HG03469 (cell line): ENCODE measurements around the gene ATP6AP1.
A peak's percentile ranks its signal among the peaks of the same experiment; 100 is the strongest.
"Not testable (repeated sequence)": the region's sequence is repeated elsewhere in the genome, so short reads cannot be mapped to it uniquely, and the experiment has no call there.

Experiments used
- ATAC-seq: cut with Tn5 transposase; IDR thresholded peaks from one replicate; pipeline ENCODE4 v1.9.1; 2021; ENCODE audit warnings: mild to moderate bottlenecking, moderate library complexity, moderate number of reproducible peaks; ENCODE audit not compliant: unreplicated experiment

The ATP6AP1 gene

GRCh38 chrX:154428176-154429171 lies at the start of gene ATP6AP1:
Gene ATP6AP1 (plus strand): TSS chrX:154428677. CDS start chrX:154428693, 16 bp downstream.
- ATAC-seq = peak; percentile 79

- peak; percentile 59 for ATAC-seq
These were observed 49.5 kb upstream of the ATP6AP1 start, which contains the start of gene EMD for GRCh38 chrX:154378799-154379568. Gene EMD (plus strand): TSS chrX:154379295. CDS start chrX:154379485, 190 bp downstream.

GRCh38 chrX:154379569-154379951 lies 48.9 kb upstream of the ATP6AP1 start:
- ATAC-seq = no peak

DNA sequence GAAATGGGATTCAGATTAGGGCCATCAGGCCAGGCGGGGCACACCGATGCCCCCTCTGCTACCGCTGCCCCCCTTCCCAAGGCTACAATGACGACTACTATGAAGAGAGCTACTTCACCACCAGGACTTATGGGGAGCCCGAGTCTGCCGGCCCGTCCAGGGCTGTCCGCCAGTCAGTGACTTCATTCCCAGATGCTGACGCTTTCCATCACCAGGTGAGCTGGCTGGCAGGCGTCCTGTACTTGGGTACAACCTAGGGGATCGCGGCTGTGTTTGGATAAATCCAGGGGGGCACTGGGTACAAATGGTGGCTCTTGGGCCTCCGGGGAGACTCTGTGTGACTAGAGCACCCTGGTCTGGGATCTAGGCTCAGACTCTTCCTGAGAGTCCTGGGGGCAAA lies 48.3 kb upstream of the ATP6AP1 start:
- no peak for ATAC-seq

DNA sequence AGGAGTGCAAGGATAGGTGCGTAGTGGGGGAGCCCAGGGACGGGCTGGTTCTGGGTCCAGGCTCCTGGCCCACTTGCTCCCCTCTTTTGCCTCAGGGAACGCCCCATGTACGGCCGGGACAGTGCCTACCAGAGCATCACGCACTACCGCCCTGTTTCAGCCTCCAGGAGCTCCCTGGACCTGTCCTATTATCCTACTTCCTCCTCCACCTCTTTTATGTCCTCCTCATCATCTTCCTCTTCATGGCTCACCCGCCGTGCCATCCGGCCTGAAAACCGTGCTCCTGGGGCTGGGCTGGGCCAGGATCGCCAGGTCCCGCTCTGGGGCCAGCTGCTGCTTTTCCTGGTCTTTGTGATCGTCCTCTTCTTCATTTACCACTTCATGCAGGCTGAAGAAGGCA lies 47.7 kb upstream of the ATP6AP1 start:
- ATAC-seq = no peak

GRCh38 chrX:154381271-154381670 lies 47.2 kb upstream of the ATP6AP1 start:
- no peak for ATAC-seq

- no peak for ATAC-seq
These were observed 45.9 kb upstream of the ATP6AP1 start for GRCh38 chrX:154382483-154383069.

GRCh38 chrX:154383359-154384283 lies 44.9 kb upstream of the ATP6AP1 start:
- no peak for ATAC-seq

DNA sequence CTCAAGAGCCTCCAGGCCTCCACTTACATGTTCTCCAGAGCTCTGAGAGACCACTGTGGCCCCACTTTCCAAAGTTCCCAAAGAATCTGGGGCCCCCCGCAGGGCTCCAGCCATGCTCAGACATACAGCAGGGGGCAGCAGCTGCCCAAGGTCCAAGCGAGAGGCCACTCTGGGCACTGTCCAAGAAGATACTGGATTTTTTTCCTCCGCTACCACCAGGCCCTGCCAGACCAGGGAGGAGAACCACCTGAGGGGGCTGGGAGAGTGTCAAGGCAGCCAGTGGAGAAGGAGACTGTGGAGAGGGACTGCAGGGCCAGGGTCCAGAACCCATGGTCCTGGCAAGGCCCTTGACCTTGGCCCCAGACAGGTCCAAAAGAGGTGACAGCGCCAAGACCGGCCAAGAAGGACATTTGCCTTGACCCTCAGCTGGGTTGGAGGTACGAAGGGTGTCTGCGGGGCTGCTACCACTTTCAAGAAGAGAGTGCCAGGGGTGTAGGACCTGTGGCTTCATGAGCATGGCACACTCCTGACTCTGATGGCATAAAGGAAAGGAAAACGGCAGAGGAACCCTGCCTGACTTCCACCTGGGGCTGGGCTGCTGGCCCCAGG lies 44.1 kb upstream of the ATP6AP1 start:
- ATAC-seq = no peak

- ATAC-seq = not testable (repeated sequence)
These were observed 40.4 kb upstream of the ATP6AP1 start for GRCh38 chrX:154388094-154388493.

DNA sequence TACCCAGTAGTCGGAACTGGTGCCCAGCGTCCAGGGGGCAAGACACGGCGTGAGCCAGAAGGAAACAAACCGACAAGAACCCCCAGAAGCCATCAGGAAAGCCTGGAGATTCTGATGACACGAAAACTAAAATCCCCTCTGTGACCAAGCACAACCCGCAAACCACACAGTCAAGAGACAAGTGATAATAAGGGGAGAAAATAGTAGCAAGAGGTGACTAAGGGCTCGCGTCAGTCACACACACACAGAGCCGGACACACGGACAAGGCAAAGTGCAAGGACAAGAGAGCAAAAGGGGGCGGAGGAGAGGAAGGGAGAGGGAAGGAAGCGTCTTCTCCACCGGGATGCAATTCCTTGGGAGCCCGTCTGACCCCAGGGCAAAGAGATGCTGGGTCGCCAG lies 39.8 kb upstream of the ATP6AP1 start:
- ATAC-seq = not testable (repeated sequence)

DNA sequence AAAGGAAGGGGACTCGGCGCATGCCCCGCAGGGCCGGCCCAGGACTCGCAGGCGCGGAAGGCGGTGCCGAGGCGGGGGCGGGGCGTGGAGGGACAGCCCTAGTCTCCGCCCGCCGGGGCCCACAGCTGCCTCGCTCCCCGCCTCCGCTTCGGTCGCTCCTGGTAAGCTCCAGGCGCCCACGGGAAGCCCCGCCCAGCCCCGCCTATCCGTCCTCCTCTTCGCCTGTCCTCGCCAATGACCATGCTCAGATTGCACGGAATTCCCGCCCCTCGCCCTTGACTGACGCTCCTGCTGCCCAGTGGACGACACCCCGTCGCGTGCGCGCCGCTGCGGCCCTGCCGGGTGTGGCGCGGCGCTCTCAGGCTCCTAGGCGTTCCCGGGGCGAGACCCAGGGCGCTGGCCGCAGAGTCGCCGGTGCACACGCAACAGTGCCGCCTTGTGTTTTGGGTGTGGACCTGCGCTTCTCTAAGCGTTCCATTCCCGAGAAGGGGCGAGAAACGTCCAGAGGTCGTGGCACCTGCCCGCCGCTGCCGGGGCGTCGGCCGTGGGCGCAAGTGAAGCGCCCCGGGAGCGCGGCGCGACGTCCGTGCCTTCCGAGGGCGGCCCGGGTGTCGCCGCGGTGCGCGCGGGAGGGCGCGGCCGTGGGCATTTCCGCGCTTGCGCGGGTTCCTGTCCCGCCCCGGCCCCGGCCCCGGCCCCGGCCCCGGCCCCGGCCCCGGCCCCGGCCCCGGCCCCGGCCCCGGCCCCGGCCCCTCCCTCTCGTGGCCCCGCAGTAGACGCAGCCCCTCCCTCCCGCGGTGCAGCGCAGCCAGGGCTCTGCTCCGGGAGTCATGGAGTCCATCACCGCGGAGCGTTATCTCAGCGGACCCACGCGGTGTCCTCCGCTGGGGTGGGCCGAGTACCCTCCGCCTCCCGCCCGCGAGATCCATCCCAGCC lies 38.4 kb upstream of the ATP6AP1 start:
- peak; percentile 55 for ATAC-seq

DNA sequence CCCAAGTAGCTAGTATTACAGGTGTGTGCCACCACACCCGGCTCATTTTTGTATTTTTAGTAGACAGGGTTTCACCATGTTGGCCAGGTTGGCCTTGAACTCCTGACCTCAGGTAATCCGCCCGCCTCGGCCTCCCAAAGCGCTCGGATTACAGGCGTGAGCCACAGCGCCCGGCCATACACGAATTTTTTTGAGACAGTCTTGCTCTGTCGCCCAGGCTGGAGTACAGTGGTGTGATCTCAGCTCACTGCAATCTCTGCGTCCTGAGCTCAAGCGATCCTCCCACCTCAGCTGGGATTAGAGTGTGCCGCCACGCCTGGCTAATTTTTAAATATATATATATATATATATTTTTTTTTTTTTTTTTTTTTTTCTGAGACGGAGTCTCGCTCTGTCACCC lies 32.1 kb upstream of the ATP6AP1 start:
- not testable (repeated sequence) for ATAC-seq

- ATAC-seq = no peak
These were observed 31.2 kb upstream of the ATP6AP1 start for GRCh38 chrX:154396973-154397887.

DNA sequence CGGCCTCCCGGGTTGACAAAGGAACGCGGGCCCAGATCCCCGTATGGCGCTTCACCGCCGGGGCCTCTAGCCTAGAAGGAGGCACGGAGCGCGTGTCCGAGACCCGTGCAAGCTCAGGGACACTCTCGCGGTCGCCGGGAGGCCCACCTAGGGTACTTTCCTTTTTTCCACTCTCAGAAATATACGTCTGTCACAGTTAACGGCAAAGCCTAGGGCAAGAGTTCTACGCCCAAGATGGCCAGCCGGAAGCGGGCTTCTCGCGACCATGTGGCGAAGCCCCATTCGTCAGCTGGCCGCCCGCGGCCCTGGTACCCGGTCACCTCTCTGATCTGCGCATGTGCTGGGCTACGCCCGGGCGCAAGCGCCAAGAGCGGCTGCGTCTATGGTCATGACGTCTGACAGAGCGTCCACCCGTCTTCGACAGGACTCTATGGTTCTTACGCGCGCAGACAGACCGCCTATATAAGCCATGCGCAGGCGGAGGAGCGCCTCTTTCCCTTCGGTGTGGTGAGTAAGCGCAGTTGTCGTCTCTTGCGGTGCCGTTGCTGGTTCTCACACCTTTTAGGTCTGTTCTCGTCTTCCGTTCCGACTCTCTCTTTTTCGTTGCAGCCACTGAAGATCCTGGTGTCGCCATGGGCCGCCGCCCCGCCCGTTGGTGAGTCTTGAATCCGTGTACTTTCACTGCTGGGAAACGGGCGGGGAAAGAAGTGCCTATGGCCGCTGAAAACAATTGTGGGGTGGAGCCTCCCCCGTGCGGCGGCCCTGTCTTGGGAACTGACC lies 30.4 kb upstream of the ATP6AP1 start, which contains the start of gene RPL10:
Gene RPL10, plus strand, starts transcription at position 490 of the 780 bp plus-strand sequence. Its CDS starts 143 bp downstream, at position 633.
- ATAC-seq = peak; percentile 77

GRCh38 chrX:154398668-154399526 lies 29.6 kb upstream of the ATP6AP1 start:
- no peak for ATAC-seq
